ENCODE data around the gene DOK4. TPM values are rescaled to one million over a fixed set of nuclear protein-coding genes. Genes with fewer than 3 reads are reported as not detected.
A peak's percentile ranks its signal among the peaks of the same experiment; 100 is the strongest.

The DOK4 gene
- total RNA-seq, 1 donor from 2014 or later = 4.4 TPM

DNA sequence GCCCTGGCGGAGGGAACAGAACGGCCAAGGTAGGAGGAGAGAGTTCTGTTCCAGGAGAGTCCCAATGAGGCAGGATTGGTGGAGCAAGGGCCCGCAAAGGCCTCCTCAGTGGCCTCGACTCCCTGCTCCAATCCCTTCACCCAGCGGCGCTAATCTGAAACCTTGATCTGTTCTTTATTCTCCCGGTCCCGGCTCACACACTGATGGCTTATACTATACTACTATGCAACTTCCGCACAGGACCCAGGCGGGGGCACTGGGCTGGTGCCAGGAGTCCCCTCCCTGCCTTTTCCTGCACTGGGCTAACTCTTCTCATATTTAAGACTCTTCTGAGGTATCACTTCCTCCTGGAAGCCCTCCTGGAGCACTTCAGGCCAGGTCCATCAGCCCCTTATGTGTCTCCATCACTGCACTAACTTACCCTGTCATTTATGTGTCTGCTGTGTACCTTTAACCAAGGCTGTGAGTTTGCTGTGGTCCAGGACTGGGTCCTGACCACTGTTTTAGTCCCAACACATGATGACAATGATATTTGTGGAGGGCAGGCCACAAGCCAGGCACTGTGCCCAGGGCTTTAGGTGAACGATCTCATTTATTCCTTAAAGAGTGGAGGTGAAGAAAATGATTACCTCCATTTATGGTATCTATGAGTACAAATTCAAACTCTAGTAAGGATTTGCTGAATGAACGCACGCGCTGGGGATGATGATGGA, 43.3 kb upstream of the DOK4 start:
- peaks cover 47% of the 10 kb centered on the region for H3K4me1 Mint-ChIP-seq (ENCODE audit: low read depth)
- H3K27me3 Mint-ChIP-seq (ENCODE audit: insufficient read depth) = no peaks in the 10 kb centered on the region
- no peak for DNase-seq (ENCODE audit: low spot score)
- H3K4me3 Mint-ChIP-seq = peak overlapping the region; percentile 76
- peak overlapping the region; percentile 97 for H3K27ac Mint-ChIP-seq
- H3K36me3 Mint-ChIP-seq (ENCODE audit: low read depth) = peaks cover 8% of the 10 kb centered on the region
- no peaks in the 10 kb centered on the region for H3K9me3 Mint-ChIP-seq
- intact Hi-C loops (cut with micrococcal nuclease) = loop anchor here (5.0 to 10.0 kb wide), 3 partner anchors 282 to 917 kb away; partner anchors contain the start of genes ARL2BP and HERPUD1

DNA sequence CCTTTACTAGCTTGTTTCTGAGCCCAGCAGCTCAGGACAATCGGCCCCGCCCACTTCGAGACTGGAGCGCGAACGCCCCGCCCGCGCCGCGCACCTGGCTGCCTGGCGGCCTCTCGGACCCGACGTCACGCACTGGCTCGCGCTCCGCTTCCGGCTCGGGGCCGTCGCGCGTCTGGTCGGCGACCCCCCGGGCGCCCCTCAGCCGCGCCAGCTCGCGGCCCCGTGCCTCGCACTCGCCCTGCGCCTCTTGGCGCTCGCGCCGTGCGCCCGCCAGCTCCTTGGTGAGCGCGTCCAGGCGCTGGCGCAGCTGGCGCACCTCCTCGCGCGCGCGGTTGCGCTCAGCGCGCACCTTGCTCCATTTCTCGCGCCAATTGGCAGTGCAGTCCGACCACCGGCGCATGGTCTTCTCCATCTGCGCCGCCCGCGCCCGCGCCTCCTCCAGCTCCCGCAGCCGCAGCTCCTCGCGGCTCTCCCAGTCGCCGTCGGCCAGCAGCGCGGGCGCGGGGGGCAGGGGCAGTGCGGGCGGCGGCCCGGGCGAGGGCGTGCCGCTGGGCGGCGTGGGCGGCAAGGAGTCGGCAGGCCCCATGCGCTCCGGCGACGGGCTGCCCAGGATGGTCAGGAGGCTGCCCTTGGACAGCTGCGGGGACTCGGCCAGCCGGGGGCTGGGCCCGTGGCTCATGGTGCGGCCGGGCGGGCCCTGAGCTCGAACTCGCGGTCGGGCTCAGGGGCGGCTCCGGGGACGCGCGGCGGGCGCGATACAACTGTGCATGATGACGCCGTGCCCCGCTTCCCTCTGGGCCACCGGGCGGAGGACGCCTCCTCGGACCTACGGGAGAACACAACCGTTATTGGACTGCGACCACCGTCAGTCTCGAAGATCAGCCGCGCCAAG, 42.5 kb upstream of the DOK4 start:
- intact Hi-C loops (cut with micrococcal nuclease) = no loop called here
- Mint-ChIP-seq H3K9me3 (no peaks in the 10 kb centered on the region), H3K4me3 (no peak overlapping the region), H3K27ac (no peak overlapping the region), H3K27me3 (ENCODE audit: insufficient read depth) (no peaks in the 10 kb centered on the region), H3K4me1 (ENCODE audit: low read depth) (peaks cover 39% of the 10 kb centered on the region), H3K36me3 (ENCODE audit: low read depth) (peaks cover 8% of the 10 kb centered on the region)
- DNase-seq (ENCODE audit: low spot score) = no peak

DNA sequence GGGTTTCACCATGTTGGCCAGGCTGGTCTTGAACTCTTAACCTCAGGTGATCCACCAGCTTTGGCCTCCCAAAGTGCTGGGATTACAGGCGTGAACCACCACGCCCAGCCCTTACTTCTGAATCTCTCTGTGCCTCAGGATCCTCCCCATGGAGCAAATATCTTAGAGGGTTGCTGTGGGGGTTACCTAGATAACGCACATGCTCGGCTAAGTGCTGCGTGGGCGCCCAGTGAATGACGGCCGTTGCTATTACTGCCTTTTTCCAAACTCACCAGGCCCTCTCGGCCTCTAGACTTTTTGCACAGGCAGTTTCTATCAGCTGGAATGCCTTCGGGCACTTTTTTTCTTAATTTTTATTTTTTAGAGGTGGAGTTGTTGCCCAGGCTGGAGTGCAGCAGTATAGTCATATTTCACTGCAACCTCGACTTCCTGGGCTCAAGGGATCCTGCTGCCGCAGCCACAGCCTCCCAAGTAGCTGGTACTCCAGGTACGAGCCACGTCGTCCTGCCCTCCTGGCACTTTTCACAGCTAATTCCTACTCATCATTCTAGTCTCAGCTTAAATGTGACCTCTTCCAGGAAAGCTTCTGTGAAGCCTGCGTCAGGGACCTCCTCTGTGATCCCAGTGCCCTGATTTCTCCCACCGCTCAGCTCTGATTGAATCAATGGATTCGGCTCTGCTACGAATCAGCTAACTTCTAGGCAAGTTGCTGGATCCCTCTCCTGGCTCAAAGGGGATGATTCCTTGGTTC, 41.5 kb upstream of the DOK4 start:
- Mint-ChIP-seq H3K36me3 (ENCODE audit: low read depth) (peaks cover 8% of the 10 kb centered on the region), H3K4me1 (ENCODE audit: low read depth) (peaks cover 39% of the 10 kb centered on the region), H3K4me3 (no peak overlapping the region), H3K9me3 (no peaks in the 10 kb centered on the region), H3K27ac (no peak overlapping the region), H3K27me3 (ENCODE audit: insufficient read depth) (no peaks in the 10 kb centered on the region)
- no peak for DNase-seq (ENCODE audit: low spot score)
- intact Hi-C loops (cut with micrococcal nuclease) = no loop called here

DNA sequence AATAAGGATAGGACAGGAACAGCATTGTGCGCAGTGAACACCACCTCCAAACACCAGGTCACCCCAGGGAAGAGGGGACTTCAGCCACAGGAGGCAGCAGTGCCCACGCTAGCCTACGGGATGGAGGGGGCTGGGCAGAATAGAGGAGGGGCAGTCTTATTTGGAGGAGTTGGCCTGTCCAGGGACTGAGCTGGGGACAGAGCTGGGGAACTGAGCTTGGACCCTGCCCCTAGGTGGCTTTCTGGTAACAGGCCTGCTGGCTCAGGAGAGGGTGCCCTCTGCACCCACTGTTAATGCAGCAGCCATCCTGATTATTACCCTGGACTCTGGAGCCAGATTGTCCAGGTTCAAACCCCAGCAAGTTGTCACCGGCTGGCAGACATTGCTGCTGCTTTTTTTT, 40.7 kb upstream of the DOK4 start:
- no peak for DNase-seq (ENCODE audit: low spot score)
- no peak overlapping the region for H3K27ac Mint-ChIP-seq
- no peaks in the 10 kb centered on the region for H3K9me3 Mint-ChIP-seq
- H3K4me1 Mint-ChIP-seq (ENCODE audit: low read depth) = peaks cover 40% of the 10 kb centered on the region
- H3K4me3 Mint-ChIP-seq = no peak overlapping the region
- intact Hi-C loops (cut with micrococcal nuclease) = no loop called here
- no peaks in the 10 kb centered on the region for H3K27me3 Mint-ChIP-seq (ENCODE audit: insufficient read depth)
- peaks cover 8% of the 10 kb centered on the region for H3K36me3 Mint-ChIP-seq (ENCODE audit: low read depth)

DNA sequence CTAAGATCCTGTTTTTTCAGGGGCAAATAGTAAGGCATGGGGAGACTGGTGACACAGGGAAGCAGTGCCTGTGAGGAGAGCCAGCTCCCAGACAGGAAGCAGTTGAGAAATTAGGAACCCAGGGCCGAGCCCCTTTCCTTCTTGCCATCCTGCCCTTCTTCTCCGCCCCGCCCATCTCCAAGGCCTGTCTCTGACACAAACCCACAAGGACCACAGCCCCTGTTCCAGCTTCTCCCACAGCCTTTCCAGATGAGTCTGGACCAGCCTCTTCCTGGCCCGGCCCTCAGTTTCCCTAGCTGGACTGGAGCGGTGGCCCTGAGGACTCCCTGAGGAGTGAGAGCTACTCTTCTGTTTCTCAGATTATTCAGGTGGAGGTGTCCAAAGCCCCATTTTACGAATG, 40.2 kb upstream of the DOK4 start:
- DNase-seq (ENCODE audit: low spot score) = no peak
- Mint-ChIP-seq H3K4me3 (no peak overlapping the region), H3K27ac (no peak overlapping the region), H3K4me1 (ENCODE audit: low read depth) (peaks cover 38% of the 10 kb centered on the region), H3K9me3 (no peaks in the 10 kb centered on the region), H3K27me3 (ENCODE audit: insufficient read depth) (no peaks in the 10 kb centered on the region), H3K36me3 (ENCODE audit: low read depth) (peaks cover 8% of the 10 kb centered on the region)
- intact Hi-C loops (cut with micrococcal nuclease) = no loop called here

DNA sequence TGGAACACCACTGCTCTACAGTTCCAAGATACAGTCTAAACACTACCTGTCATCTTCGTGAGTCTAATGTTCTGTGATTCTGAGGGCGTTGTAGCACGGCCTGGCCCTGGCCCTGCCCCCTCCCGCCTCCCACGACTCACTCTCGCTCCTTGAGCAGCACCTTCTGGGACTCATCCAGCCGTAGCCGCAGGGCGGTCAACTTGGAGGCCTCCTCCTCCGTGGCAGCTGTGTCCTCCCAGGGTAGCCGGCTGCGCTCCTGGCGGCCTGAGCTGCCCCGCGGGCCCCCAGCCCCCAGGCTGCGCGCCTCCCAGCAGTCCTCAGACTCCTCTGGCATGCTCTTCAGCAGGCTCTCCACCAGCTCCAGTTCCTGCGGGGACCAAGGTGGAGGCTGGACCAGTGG, 39.5 kb upstream of the DOK4 start:
- Mint-ChIP-seq H3K4me3 (no peak overlapping the region), H3K4me1 (ENCODE audit: low read depth) (peaks cover 30% of the 10 kb centered on the region), H3K36me3 (ENCODE audit: low read depth) (peaks cover 11% of the 10 kb centered on the region), H3K27ac (no peak overlapping the region), H3K9me3 (no peaks in the 10 kb centered on the region), H3K27me3 (ENCODE audit: insufficient read depth) (no peaks in the 10 kb centered on the region)
- DNase-seq (ENCODE audit: low spot score) = no peak
- intact Hi-C loops (cut with micrococcal nuclease) = no loop called here

DNA sequence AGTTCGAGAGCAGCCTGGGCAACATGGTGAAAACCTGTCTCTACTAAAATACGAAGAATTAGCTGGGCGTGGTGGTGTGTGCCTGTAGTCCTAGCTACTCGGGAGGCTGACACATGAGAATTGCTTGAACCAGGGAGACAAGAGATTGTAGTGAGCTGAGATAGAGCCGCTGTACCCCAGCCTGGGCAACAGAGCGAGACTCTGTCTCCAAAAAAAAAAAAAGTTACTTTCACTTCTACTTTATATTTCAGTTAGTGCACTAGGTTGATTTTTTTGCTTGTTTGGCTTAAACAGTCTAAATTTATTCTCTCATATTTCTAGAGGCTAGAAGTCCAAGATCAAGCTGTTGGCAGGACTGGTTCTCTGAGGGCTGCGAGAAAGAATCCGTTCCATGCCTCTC, 36.7 kb upstream of the DOK4 start:
- no peaks in the 10 kb centered on the region for H3K27me3 Mint-ChIP-seq (ENCODE audit: insufficient read depth)
- intact Hi-C loops (cut with micrococcal nuclease) = no loop called here

DNA sequence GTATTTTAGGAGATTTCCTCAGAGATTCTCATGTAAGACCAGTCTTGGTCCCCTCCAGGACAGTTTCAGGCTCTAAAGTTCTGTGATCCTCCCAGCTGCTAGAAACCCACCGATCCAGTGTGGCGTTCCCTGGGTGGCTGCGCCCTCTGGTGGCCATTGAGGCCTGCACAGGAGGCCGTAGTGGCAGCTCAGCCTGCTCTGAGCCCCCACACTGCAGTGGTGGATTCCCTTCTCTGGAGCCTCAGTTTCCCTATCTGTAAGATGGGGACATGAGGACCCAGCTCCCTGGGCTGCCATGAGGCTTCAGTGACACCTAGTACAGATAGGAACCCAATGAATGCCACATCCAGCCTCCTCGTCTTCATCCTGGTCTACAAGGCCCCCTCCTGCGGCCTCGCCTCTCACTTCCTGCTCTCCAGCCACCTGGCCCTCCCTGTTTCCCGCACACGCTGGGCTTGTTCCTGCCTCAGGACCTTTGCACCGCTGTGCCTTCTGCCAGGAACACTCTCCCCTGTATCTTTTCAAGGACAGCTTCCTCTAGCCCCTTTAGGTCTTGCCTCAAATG, 33.6 kb upstream of the DOK4 start:
- H3K4me1 Mint-ChIP-seq (ENCODE audit: low read depth) = peaks cover 21% of the 10 kb centered on the region
- intact Hi-C loops (cut with micrococcal nuclease) = loop anchor here (1.0 kb wide), 6 partner anchors 44 to 481 kb away; partner anchors contain the start of genes POLR2C and USB1
- no peak overlapping the region for H3K4me3 Mint-ChIP-seq

More for the DNA sequence above, 36.7 kb upstream of the DOK4 start:
- no peaks in the 10 kb centered on the region for H3K9me3 Mint-ChIP-seq
- DNase-seq (ENCODE audit: low spot score) = no peak
- peaks cover 21% of the 10 kb centered on the region for H3K4me1 Mint-ChIP-seq (ENCODE audit: low read depth)
- no peak overlapping the region for H3K27ac Mint-ChIP-seq
- H3K4me3 Mint-ChIP-seq = no peak overlapping the region
- H3K36me3 Mint-ChIP-seq (ENCODE audit: low read depth) = peaks cover 6% of the 10 kb centered on the region

DNA sequence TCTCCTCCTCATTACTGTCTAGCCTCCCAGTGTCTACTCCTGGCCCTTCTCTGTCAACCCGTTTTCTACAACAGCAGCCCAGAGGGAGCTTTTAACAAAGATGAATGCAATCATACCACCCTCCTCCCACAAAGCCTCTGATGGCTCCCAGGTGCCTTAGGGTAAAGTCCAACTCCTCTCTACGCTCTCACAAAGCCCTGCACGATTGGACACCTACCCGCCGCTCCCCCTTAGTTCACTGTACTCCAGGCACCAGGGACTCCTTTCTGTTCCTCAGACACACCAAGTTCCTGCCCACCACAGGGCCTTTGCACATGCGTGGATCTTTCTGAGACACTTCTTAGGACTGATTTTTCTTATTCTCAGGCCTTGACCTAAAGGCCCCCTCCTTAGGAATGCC, 32.6 kb upstream of the DOK4 start:
- H3K4me3 Mint-ChIP-seq = no peak overlapping the region
- H3K9me3 Mint-ChIP-seq = no peaks in the 10 kb centered on the region
- intact Hi-C loops (cut with micrococcal nuclease) = loop anchor here (1.0 kb wide), 5 partner anchors 43 to 482 kb away; partner anchors contain the start of gene USB1
- DNase-seq (ENCODE audit: low spot score) = no peak
- no peak overlapping the region for H3K27ac Mint-ChIP-seq
- H3K27me3 Mint-ChIP-seq (ENCODE audit: insufficient read depth) = no peaks in the 10 kb centered on the region
- H3K4me1 Mint-ChIP-seq (ENCODE audit: low read depth) = peaks cover 21% of the 10 kb centered on the region
- peaks cover 8% of the 10 kb centered on the region for H3K36me3 Mint-ChIP-seq (ENCODE audit: low read depth)

More for the DNA sequence above, 33.6 kb upstream of the DOK4 start:
- Mint-ChIP-seq H3K9me3 (no peaks in the 10 kb centered on the region), H3K36me3 (ENCODE audit: low read depth) (peaks cover 6% of the 10 kb centered on the region), H3K27me3 (ENCODE audit: insufficient read depth) (no peaks in the 10 kb centered on the region), H3K27ac (peak overlapping the region; percentile 65)
- peak; percentile 69 for DNase-seq (ENCODE audit: low spot score)

DNA sequence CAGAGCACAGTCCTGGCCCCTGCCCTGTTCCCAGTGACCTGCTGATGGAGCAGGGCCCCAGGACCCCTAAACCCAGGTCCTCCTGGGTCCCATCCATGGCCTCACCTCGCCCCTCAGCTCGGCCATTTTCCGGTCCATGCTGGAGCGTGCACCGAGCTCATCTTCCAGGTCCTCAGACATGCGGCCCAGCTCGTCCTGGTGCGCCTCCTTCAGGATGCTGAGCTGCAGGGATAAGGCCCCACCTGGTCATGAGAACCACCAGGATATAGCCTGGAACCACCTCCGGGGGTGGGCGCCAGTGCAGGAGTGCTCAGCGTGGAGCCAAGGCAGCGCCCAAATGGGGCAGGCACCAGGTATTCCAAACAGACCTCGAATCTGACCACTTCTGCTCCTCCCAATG, 32.2 kb upstream of the DOK4 start:
- H3K36me3 Mint-ChIP-seq (ENCODE audit: low read depth) = peaks cover 9% of the 10 kb centered on the region
- intact Hi-C loops (cut with micrococcal nuclease) = no loop called here
- no peak overlapping the region for H3K4me3 Mint-ChIP-seq
- peaks cover 21% of the 10 kb centered on the region for H3K4me1 Mint-ChIP-seq (ENCODE audit: low read depth)
- no peak for DNase-seq (ENCODE audit: low spot score)
- H3K27me3 Mint-ChIP-seq (ENCODE audit: insufficient read depth) = no peaks in the 10 kb centered on the region
- H3K9me3 Mint-ChIP-seq = no peaks in the 10 kb centered on the region
- no peak overlapping the region for H3K27ac Mint-ChIP-seq

DNA sequence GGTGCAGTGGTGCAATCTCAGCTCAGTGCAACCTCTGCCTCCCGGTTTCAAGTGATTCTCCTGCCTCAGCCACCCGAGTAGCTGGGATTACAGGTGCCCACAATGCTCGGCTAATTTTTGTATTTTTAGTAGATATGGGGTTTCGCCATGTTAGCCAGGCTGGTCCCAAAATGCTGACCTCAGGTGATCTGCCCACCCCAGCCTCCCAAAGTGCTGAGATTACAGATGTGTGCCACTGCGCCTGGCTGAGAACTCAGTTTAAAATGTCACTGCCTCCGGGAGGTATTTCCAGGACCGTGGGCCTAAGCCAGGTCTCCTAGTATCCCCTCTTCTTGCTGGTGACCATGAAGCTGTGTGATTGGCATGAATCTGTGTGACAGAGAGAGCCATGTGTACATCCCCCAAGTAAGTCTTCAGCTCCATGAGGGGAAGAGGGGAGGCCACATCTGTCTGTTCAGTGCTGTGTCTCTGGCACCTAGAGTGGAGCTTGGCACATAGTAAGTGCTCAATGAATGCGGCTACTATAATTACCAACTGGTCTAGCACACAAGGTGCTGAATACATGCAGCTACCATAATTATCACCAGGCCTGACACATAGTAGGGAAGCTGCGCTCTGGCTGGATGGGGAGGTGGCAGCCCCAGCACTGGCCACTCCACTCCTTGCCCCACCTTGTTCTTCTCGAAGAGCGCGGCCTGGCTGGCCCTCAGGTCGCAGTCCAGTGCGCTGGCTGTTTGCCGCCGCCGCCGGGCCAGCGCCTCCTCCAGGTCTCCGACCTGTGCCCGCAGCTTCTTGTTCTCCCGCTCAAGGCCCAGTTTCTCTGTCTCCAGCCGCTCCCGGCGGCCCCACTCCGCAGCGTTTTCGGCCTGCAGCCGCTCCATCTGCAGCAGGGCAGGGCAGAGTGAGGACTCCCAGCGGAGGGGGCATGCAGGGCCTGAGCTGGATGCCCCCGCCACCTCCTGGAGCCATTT, 31.4 kb upstream of the DOK4 start:
- H3K27me3 Mint-ChIP-seq (ENCODE audit: insufficient read depth) = no peaks in the 10 kb centered on the region
- peaks cover 15% of the 10 kb centered on the region for H3K4me1 Mint-ChIP-seq (ENCODE audit: low read depth)
- no peak overlapping the region for H3K4me3 Mint-ChIP-seq
- peaks cover 9% of the 10 kb centered on the region for H3K36me3 Mint-ChIP-seq (ENCODE audit: low read depth)
- H3K9me3 Mint-ChIP-seq = no peaks in the 10 kb centered on the region
- intact Hi-C loops (cut with micrococcal nuclease) = no loop called here
- no peak for DNase-seq (ENCODE audit: low spot score)
- no peak overlapping the region for H3K27ac Mint-ChIP-seq
